Esophagus squamous epithelium (tissue), 4 donors: ENCODE data around the gene BRDT.

Source experiments
- CTCF ChIP-seq, 6 experiments: fragments of 450-650 bp in 4 of 6; fragments of 200-600 bp in 2 of 6; sonication (generic) in 2 of 6; IDR thresholded peaks; one replicate each; pipeline ENCODE4 v1.5.1; 2016 to 2019; ENCODE audit warnings: antibody characterized with exemption in 6 of 6, mild to moderate bottlenecking in 4 of 6, moderate library complexity in 4 of 6
- POLR2A ChIP-seq, 4 donors: fragments of 450-650 bp; IDR thresholded peaks; one replicate each; pipeline ENCODE4 v1.6.1; 2017; ENCODE audit warnings: antibody characterized with exemption in 4 of 4, mild to moderate bottlenecking in 4 of 4, moderate library complexity in 3 of 4

GRCh38 chr1:92026806-92027205, 77.6 kb downstream of the BRDT start:
- TF ChIP-seq CTCF (IDR thresholded peaks at IDR 0.05) (no peak), POLR2A (IDR thresholded peaks at IDR 0.05) (no peak)
